NCI-H2196 treated with DMSO at 0.1 percent for 48 hours (cell line): ENCODE results near the gene GRID1.

ENCODE experiments used
- DNase-seq: peaks from one replicate; lab custom pipeline; 2025; ENCODE audit not compliant: unreplicated experiment; lab: John Stamatoyannopoulos, UW

GRID1 gene

DNA sequence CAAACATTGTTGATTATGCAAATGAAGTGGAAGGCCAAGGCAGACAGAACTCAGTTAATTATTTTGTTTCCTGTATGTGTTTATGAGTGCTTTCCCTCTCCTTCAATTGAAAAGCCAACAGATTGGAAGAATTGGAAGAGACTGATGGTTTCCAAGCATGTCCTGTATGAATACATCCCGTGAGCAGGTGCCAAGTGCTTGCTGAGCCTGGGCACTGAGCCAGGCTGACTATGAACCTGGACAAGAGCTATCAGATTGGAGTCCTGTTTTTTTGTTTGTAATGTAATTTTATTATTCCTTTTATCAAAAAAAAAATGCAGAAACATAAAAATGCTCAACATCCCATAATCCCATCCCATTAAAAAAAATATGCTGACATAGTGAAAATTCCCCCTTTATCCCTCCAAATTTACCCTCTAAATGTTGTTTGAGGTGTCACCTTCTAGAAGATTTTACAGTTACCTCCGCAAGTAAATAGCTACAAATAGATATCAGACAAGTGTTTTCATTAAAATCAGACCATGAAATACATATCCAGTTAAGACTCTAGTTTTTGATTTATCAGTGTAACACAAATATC, 449.5 kb downstream of the GRID1 start:
- peak; percentile 42 for DNase-seq

DNA sequence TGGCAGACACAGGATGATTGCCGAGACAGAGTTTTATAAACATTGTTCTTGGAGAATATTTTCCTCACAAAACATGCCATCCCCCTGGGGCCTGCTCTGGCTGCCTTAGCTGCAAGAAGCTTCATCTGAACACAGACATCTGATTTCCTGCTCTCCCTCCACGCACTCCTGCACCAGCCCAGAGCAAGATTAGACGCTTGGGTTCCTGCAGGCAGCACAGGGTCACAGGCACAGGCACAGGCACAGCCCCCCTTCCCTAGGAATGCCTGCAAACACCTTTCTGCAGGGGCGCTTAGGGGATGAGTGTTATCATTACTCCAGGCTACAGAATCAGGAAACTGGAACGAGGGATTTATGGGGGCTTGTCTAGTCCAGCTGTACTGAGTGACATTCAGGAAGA, 450.3 kb downstream of the GRID1 start:
- no peak for DNase-seq

DNA sequence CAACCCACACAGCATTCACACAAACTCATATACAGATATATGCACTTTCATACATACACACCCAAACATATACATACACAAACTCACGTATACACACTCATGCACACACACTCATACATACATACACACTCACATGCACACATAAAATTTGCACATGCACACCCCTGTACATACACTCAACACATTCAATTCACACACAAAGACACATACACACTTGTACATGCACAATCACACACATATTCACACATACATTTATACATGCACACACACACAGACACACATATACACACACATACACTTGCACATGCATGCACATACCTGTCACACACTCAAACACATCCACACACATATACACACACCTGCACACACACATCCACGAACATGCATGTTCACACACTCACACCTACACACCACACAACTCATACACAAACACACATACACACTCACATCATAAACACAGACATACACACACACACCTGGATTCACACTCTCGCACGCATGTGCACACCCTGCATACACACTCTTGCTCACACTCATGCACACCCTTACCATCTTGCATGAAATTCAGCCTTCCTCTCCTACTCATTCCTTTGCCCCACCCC, 451.2 kb downstream of the GRID1 start:
- DNase-seq: no peak

DNA sequence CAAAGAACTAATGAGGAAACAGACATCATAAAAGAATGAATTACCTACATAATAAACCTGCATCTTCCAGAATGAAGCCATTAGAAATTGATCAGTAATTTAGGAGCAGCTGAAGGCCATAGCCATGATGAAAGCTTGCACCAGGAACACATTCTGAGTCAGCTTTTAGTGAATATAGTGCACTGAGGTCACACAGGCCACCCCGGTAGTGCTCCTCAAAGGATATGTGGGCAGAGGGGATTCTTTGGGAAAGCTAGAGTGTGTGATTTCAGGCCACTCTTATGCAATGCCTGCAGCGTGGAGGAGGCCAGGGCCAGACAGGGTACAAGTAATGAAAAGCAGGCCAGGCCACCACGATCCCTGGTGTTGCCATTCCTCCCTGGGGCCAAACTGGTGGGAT, 451.9 kb downstream of the GRID1 start:
- no peak for DNase-seq

DNA sequence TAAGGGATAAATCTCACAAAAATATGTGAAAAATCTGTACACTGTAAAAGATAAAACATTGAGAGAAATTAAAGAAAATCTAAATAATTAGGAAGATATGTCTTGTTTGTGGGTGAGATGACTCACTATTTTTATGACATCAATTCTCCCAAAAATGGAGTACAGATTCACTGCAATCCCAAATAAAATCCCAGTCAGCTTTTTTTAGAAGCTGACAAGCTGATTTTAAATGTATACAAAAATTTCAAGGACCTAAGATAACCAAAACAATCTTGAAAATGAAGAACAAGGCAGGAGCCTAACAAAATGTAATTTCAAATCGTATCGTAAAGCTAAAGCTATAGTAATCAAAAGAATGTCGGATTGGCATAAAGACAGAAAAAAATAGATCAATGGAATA, 458.1 kb downstream of the GRID1 start:
- DNase-seq: no peak

DNA sequence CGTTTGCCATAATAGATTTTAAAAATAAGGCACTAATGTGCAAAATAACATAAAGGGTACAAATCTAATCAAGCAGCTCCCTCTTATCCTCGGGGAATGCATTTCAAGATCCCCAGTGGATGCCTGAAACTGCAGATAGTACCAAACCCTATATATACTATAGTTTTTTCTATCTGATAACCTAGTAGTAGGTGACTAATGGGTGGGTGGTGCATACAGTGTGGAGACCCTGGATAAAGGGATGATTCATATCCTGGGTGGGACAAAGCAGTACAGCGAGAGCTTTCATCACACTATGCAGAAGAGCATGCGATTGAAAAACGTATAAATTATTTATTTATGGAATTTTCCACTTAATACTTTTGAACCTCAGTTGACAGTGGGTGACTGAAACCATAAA, 464.5 kb downstream of the GRID1 start:
- no peak for DNase-seq

DNA sequence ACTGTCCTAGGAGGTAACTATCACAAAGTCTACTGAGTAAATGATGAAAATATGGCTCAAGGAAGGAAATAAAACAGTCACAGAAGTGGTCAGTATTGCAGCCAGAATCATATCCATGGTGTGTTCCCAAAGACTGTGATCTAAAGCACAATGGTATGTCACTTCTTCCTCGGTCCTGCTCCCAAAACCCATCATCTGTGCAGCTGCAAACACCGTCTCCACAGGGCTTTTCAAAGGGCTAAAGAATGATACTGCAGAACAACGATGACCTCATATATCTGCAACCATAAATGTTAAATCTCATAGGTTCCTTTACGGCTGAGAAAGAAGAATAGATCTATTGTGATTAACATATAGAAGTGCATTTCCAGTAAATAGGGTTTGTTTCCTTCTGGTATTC, 465.0 kb downstream of the GRID1 start:
- no peak for DNase-seq

DNA sequence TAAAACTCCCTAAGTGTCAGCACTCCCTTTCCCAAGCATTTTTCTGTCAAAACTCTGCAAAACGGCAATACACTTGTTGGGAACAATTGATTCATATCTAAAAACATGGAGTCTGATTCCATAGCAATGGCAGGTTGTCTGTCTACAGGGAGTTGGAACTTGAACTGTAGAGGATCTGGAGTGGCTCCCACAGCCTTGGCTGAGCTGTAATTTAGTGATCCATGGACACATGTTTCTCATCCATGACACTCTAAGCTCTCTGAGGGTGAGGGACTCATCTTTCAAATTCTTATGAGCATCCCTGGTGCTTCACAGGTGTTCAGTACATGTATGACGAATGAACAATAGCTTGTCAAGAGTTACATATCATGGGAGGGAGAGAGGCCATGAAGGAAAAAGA, 466.1 kb downstream of the GRID1 start:
- DNase-seq: no peak

DNA sequence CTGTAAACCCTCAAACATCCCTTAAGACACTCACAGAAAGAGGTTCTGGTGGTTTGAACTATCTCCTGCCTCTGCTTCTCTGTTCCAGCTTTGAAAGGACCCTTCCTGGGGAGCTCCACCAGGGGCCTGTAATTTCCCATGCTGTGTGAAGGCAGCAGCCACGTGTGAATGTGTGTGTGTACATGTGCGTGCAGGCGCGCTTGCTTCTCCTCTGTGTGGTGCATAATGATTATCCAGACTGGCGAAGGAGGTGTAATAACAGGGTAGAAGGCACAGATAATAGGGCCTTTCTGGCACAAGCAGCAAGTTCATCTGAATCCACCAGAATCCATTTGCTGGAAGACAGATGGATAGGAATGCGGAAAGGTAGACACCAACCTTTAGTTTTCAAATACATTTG, 466.5 kb downstream of the GRID1 start:
- DNase-seq: no peak

DNA sequence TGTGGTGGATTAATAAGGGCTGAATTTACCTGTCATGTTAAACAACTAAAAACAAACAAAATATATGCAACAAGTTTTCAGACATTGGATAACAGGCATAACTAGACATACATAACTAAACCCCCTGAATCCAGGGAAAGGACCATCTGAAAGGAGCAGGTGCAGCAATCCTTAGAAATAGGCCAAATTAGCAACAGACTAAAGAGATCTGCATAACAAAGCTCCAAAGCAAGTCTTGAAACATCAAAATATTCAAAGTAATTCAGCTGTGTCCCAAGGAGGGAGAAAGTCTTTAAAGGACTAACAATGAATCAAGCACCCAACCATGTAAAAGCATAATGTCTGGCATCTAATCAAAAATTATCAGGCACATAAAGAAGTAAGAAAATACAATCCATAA, 475.1 kb downstream of the GRID1 start:
- no peak for DNase-seq

DNA sequence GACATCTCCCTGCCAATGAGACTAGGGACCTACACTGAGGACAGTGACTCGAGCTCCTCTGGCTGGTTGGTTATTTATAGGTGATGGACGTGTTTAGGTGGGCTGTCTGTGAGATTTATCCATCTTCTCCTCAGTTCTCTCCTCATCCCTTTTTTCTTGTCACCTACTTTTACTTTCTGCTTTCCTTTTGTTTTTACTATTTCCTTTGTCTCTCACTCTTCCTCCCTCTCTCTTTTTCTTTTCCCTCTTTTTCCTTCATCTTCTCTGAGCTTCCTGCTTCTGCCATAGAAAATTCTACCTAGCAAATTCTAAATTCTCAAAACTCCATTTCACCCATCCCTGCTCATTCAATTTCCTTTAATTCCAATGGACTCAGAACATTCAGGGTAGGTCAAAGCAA, 478.0 kb downstream of the GRID1 start:
- DNase-seq: no peak

DNA sequence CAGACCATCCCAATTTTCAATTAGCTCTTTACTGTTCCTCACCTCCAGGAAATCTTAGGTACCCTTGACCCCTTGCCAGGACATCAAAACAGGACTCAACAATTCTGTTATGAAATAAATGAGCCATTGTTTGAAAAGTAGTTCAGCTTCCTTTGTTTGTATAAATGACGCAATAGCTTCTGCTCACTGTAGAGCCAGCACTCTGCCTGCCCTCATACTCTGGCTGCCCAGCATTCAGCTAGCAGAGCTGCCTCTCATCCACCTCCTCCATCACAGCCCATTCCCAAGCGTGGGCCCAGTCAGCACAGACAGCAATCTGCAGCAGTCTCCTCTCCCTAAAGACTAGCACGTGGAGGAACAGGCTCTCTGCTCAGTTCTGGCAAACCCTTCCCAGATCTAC, 478.6 kb downstream of the GRID1 start:
- no peak for DNase-seq

DNA sequence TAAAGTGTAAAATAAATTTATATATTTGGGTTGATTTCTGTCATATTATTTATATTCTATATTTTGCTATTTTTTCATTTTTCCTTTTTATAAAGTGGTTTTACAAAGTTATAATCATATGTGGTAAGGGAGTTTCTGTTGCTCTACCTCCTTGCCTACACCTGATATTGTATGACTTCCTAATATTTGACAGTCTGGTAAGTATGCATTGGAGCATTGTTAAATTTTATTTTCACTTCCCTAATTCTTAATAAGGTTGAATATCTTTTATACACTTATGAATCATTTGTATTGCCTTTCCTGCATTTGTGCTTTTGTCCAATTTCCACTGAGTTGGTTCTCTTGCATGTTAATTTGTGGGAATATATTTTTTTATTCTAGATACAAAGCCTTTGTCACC, 492.4 kb downstream of the GRID1 start:
- DNase-seq: no peak

DNA sequence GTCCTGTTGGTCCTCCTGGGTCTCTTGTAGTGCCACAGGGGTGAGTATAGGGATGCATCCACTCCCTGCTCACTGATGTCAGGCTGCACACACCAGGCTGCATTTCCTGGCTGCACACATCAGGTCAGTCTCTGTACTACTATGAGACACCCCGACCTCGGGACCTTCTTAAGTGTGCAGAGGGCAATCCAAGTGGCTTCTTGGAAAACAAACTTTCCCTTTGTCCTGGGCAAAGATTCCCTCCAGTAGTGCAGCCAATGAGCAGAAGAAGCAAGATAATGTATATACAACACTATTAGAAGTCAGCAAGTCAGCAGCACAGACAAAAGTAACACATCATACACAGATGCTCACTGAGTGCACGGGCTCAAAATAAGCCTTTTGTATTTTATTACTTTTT, 493.5 kb downstream of the GRID1 start:
- no peak for DNase-seq

DNA sequence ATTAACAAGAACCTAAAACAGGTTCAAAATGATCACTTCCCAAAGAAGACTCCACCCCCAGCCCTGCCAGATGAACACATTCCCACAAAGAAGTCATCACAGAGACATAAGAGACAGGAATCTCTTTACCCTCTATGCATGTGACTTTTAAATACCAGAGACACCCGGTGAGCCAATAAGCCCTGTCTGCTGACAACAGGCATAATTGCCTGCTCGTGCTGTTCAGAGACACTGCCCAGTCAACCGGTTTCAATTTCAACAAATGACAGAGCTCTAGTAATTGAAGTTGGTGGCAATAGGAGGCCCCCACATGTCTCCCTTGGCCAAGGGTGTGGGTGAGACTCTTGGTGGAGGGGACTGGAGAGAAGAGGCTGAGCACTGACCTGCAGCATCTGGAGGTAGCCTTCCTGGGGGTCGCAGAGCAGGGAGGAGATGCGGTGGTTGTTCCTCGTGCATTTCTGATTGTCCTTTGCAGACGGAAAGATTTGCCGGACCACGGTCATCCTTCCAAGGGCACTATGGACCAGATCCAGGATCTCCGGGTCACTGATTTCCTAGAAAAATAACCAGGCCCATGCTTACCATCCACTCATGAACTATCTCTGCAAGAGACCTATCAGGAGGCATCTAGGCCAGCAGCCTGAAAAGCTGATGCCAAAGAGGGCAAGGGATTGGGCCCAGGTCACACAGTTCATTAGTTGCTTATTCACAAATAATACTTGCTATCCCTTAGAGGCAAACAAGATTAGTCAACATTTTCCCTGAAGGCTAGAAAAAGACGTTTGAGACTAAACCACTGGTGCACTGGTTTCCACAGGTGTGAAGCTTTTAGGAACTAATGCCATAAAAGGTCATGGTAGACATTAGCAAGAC, 497.7 kb downstream of the GRID1 start:
- no peak for DNase-seq

DNA sequence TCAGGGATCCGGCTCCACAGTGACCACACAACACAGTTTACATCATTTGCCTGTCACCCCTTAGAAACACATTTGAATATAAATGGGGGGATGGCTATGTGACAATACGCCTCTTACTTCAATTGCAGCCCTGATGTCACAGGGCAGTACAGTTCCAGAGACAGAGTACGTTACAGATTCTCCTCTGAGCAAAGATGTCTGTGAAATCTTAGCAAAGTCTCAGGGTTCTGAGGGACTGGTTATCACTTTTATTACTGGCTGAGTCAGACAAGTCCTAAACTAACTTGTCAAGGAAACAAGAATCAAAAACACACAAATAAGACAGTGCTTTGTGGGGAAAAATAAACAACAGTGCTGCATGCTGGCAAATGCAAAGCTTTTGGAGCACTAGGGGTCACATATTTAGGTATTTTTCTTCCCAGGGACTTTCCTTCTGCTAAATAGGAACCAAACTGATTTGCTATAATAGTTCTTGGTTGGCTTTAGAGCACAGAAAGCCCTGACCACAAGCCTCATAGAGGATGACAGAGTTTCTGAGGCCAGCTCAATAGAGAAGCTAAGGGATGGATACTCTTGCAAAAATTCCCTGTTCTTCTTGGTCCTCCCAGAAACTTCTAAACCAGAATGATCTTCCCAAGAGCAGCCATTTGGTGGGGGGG, 501.6 kb downstream of the GRID1 start:
- DNase-seq: no peak

DNA sequence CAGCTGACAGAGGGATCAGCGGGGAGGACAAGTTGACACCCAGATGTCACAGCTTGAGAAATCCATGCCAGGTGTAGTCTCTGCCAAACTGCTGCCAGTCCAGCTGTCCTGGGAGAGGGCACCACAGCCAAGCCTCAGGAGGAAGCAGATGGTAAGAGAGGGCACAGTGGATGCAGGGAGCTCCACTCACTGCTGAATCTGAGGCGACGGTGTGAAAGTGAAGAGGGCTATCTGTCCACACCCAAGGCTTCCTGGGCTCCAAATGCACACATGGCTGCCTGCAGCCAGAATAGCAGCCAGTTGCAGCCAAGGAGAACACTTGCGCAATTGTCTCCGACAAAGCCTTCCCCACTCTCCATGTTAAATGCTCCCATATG, 502.4 kb downstream of the GRID1 start:
- DNase-seq: no peak

DNA sequence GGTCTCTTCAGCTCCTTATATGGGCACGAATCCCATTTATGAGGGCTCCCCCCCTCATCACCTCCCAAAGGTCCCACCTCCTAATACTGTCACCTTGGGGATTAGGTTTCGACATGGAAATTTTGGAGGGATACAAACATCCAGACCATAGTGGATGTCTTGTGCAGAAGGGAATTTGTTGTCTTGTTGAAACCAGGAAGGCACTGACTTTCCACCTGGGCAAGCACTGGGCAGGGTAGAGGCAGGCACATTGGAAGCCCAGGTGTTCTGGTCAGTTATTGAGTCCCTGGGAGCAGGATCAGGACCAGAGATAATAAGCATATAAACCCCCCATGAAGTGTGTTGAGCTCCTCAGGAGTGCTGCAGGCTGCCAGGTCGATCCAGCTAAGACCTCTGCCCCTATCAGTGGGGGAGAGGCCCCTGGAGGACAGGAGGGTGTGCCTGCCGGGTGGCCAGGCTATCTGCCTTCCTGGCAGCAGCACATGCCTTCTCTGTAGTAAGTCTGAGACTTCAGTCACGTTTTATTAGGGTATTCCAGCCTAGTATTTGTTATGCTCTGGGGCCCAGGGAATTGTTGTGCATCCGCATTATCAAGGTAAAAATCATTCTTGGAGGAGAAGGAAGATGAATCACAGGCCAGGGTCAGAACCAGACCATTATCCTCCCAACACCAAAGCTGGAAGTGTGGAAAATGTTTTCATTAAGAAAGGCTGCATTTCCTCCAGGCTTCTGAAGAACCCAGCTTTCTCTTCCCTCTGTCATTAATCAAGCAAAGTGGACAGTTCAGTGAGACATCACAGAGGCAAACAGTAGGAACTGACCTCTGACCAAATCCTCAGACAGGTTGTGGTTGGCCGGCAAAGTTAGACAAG, 503.1 kb downstream of the GRID1 start:
- DNase-seq: no peak

DNA sequence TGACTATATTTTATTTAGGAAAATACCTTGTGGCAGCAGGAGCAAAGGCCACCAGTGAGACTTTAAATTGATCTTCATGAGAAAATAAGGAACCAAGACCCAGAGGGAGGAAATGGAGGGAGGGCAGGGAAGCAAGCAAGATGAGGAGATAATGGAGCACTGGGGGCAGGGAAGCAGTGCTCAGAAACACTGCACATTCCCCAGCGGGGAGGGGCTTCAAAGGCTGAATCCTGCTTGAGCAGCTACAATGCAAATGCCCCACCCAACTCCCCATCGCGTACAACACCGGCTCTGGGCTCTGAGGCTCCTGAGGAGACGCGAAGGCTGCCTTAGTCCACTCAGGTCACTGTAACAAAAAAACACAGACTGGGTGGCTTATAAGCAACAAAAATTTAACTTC, 503.8 kb downstream of the GRID1 start:
- DNase-seq: no peak

DNA sequence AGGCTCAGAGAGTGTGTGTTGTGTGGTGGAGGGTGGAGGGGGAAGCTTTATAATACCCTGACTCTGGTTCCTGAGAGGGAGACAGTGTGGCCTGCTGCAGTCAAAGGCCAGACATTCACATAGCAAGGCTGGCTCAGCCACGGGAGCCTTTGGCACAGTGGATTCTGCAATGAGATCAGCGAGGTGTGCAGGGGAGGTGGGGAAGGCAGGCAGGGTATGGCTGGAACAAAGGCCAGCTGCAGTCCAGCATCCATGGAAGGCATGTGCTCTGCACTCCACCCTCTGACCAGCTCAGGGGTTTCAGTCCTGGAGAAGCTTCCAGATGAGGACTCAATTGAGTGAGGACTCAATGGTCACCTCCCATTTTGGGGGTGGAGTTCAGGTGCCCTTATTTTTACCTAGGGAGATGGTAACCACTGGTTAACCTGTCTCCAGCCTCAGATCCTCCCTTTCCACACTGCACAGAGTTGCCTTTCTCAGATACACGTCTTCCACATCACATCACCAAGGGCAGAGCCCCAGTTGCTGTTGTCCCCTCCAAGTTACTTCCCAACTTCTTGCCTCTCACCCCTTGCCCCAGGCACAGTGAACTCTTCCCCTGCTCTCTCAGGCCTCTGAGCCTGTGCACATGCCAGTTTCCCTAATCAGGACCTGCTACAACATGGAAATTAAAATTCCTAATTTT, 504.9 kb downstream of the GRID1 start:
- no peak for DNase-seq
